ENCODE measurements around the gene KRT9. TPM values are rescaled to one million over a fixed set of nuclear protein-coding genes. Genes with fewer than 3 reads are reported as not detected.

The KRT9 gene
- total RNA-seq (2021; ENCODE audit: unreplicated experiment) (0.15 TPM), Bru-seq, nascent RNA (percentile 2 among the genes with signal in this experiment), BruChase-seq, experiment 1, labeled RNA remaining after a 6-hour chase (percentile 13 among the genes with signal in this experiment), BruChase-seq, experiment 2, labeled RNA remaining after a 2-hour chase (not detected)
- polyA plus RNA-seq (2012): 0.14 and 0.18 TPM in 2 replicates
- long read RNA-seq, partial matches to known transcripts: 1 of 1 reads
- long read RNA-seq, other reads (novel, unspliced or antisense): 0 of 1 reads

- DNase-seq (ENCODE audit: low read depth, low spot score) (no peak), ATAC-seq (no peak)
- ChIA-PET POLR2A (no interaction called here), CTCF (interaction anchor here (1.0 to 1.5 kb wide), 2 partner anchors 7 to 22 kb away, joined by 3 to 4 read pairs; no protein-coding TSS in a partner anchor), RAD21 (ENCODE audit: low non-redundant PET in 1 of 2, low total read pairs in 2 of 2, uncharacterized antibody in 2 of 2, unreplicated experiment in 2 of 2) (interaction anchor here in 1 of 2 experiments (1.1 kb wide), 1 partner anchor 12 kb away, joined by 3 read pairs; no protein-coding TSS in a partner anchor)
- no peak within 1 kb of the TSS for H3K9ac ChIP-seq (ENCODE audit: low read length)
- no peaks in the 10 kb centered on the region for H3K36me3 ChIP-seq (ENCODE audit: control insufficient read depth in 1 of 2, insufficient read depth in 2 of 2, low read length in 2 of 2)
- intact Hi-C loops (cut with micrococcal nuclease): no loop called here
- H3K79me2 ChIP-seq (ENCODE audit: insufficient read depth, low read length): no peaks in the 10 kb centered on the region
- no peaks in the 10 kb centered on the region for H3K9me3 ChIP-seq (ENCODE audit: control insufficient read depth in 1 of 2, insufficient read depth in 1 of 2, low read depth in 1 of 2, low read length in 2 of 2)
- no peaks in the 10 kb centered on the region for H3K27me3 ChIP-seq (ENCODE audit: insufficient read depth, low read length)
- H3K4me3 ChIP-seq (replicated peaks in 1 of 2; ENCODE audit: low read depth in 1 of 2, low read length in 2 of 2): no peak within 1 kb of the TSS
- peaks cover under 1 to 8% of the 10 kb centered on the region in 2 experiments; a peak in 3 of 4 replicates for H3K4me1 ChIP-seq (ENCODE audit: control insufficient read depth in 1 of 2, insufficient read depth in 2 of 2, low read length in 2 of 2)
- no peak within 1 kb of the TSS for H3K27ac ChIP-seq (ENCODE audit: low read depth, low read length)
- no peak within 1 kb of the TSS for H3K4me2 ChIP-seq (ENCODE audit: low read length)
- TF ChIP-seq TCF7L2 (IDR thresholded peaks at IDR 0.05; ENCODE audit: borderline replicate concordance, extremely low read depth, insufficient read depth, insufficient read length) (no peak), ZBTB33 (IDR thresholded peaks at IDR 0.05; ENCODE audit: extremely low read depth, insufficient replicate concordance, low read length) (no peak), YY1 (IDR thresholded peaks at IDR 0.05; ENCODE audit: extremely low read depth, insufficient replicate concordance, low read depth, low read length) (no peak), EGR1 (IDR thresholded peaks at IDR 0.05; ENCODE audit: low read depth) (no peak), CEBPB (IDR thresholded peaks at IDR 0.05; ENCODE audit: low read depth) (no peak), FOSL1 (IDR thresholded peaks at IDR 0.05; ENCODE audit: low read depth) (no peak), CTCF (IDR thresholded peaks at IDR 0.05 in 2 of 3, conservative IDR thresholded peaks at IDR 0.05 in 1 of 3; ENCODE audit: borderline replicate concordance in 1 of 3, insufficient read depth in 1 of 3, low read depth in 2 of 3, low read length in 2 of 3) (no peak), SIN3A (IDR thresholded peaks at IDR 0.05; ENCODE audit: low read depth) (no peak), RAD21 (IDR thresholded peaks at IDR 0.05; ENCODE audit: low read depth) (no peak), ELF1 (IDR thresholded peaks at IDR 0.05; ENCODE audit: borderline replicate concordance, low read depth) (no peak), POLR2A (IDR thresholded peaks at IDR 0.05; ENCODE audit: borderline replicate concordance, extremely low read depth, insufficient read depth, insufficient read length) (no peak), CBX3 (IDR thresholded peaks at IDR 0.05; ENCODE audit: low read depth) (no peak)
- TF ChIP-seq, protein P1, sequence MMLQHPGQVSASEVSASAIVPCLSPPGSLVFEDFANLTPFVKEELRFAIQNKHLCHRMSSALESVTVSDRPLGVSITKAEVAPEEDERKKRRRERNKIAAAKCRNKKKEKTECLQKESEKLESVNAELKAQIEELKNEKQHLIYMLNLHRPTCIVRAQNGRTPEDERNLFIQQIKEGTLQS (IDR thresholded peaks at IDR 0.05): no peak
- TF ChIP-seq, protein P2, sequence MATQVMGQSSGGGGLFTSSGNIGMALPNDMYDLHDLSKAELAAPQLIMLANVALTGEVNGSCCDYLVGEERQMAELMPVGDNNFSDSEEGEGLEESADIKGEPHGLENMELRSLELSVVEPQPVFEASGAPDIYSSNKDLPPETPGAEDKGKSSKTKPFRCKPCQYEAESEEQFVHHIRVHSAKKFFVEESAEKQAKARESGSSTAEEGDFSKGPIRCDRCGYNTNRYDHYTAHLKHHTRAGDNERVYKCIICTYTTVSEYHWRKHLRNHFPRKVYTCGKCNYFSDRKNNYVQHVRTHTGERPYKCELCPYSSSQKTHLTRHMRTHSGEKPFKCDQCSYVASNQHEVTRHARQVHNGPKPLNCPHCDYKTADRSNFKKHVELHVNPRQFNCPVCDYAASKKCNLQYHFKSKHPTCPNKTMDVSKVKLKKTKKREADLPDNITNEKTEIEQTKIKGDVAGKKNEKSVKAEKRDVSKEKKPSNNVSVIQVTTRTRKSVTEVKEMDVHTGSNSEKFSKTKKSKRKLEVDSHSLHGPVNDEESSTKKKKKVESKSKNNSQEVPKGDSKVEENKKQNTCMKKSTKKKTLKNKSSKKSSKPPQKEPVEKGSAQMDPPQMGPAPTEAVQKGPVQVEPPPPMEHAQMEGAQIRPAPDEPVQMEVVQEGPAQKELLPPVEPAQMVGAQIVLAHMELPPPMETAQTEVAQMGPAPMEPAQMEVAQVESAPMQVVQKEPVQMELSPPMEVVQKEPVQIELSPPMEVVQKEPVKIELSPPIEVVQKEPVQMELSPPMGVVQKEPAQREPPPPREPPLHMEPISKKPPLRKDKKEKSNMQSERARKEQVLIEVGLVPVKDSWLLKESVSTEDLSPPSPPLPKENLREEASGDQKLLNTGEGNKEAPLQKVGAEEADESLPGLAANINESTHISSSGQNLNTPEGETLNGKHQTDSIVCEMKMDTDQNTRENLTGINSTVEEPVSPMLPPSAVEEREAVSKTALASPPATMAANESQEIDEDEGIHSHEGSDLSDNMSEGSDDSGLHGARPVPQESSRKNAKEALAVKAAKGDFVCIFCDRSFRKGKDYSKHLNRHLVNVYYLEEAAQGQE (IDR thresholded peaks at IDR 0.05; ENCODE audit: low read depth): no peak
- TF ChIP-seq, protein P3, sequence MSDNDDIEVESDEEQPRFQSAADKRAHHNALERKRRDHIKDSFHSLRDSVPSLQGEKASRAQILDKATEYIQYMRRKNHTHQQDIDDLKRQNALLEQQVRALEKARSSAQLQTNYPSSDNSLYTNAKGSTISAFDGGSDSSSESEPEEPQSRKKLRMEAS (IDR thresholded peaks at IDR 0.05): no peak
- no TSS peak for BruUV-seq (replicated peaks)
- no peaks in the 10 kb centered on the region for H4K20me1 ChIP-seq (ENCODE audit: insufficient read depth)
- H3K9me2 ChIP-seq (ENCODE audit: insufficient read depth): no peaks in the 10 kb centered on the region
- no peak within 1 kb of the TSS for H2AFZ ChIP-seq (ENCODE audit: low read depth, low read length, poor library complexity, severe bottlenecking)
Measured at GRCh38 chr17:41571561-41572434, at the start of gene KRT9. KRT9 (minus strand) TSS chr17:41572059; CDS start chr17:41571992, 67 bp downstream.
